Psoas muscle (tissue), 8 donors: Measurements from ENCODE around the gene CLCN2. TPM values are rescaled to one million over a fixed set of nuclear protein-coding genes. Genes with fewer than 3 reads are reported as not detected.

Experiments
- ATAC-seq, 4 donors: fragments of 200-7000 bp; cut with Tn5 transposase; one replicate each; pipeline ENCODE4 v1.9.1; 2020; ENCODE audit warnings: moderate library complexity in 3 of 4, mild to moderate bottlenecking in 2 of 4
- DNase-seq, 2 donors: peaks; one replicate each; pipeline ENCODE4 v3.0.0-alpha.2; 2020
- H3K27ac ChIP-seq: fragments of 200-600 bp; one replicate; pipeline ENCODE4 v1.8.0; 2022
- H3K27me3 ChIP-seq, 3 donors: fragments of 200-600 bp in 1 of 3; one replicate each; pipeline versions ENCODE4 v1.6.1 to v1.8.0; 2013 to 2022; ENCODE audit warnings: low read length in 2 of 3, mild to moderate bottlenecking in 2 of 3, moderate library complexity in 1 of 3; ENCODE audit not compliant: insufficient read depth in 3 of 3
- H3K36me3 ChIP-seq, 2 donors: fragments of 200-600 bp in 1 of 2; one replicate each; pipeline versions ENCODE4 v1.6.1 to v1.8.0; 2013 to 2022; ENCODE audit warnings: low read depth in 1 of 2, mild to moderate bottlenecking in 1 of 2, moderate library complexity in 1 of 2; ENCODE audit not compliant: insufficient read depth in 1 of 2
- H3K4me1 ChIP-seq: fragments of 200-600 bp; one replicate; pipeline ENCODE4 v1.8.0; 2022
- H3K4me3 ChIP-seq: fragments of 200-600 bp; one replicate; pipeline ENCODE4 v1.8.0; 2022; ENCODE audit warnings: mild to moderate bottlenecking
- H3K9me3 ChIP-seq: fragments of 200-600 bp; one replicate; pipeline ENCODE4 v1.8.0; 2022
- CTCF ChIP-seq: fragments of 200-600 bp; IDR thresholded peaks from one replicate; pipeline ENCODE4 v1.8.0; 2022; ENCODE audit warnings: antibody characterized with exemption
- WGBS, 3 donors: extraction: QIAGEN DNeasy Blood & Tissue Kit; methylation state at CpG; one replicate each; pipeline versions ENCODE4 v1.1.6 to v1.1.7; 2013; 5-methylcytosine and 5-hydroxymethylcytosine counted together
- intact Hi-C, 2 donors: fragments of 100-400 bp; cut with DNase I; formaldehyde crosslinking; loops; one replicate each; pipeline versions ENCODE4 v1.11.0 to v1.14.2; 2022
- polyA plus RNA-seq, 3 donors: library from polyadenylated mRNA; stranded (reverse); fragments of 200-250 nt; gene quantifications; one replicate each; pipeline ENCODE4 v1.2.3, GENCODE V29; 2013
- total RNA-seq, 4 donors: library from RNA; stranded (reverse); fragmentation: NEBNext Ultra II Directional in 2 of 4; extraction: Animal tissue kit (Norgen Biotek cat#: 25700) in 2 of 4; gene quantifications; one replicate each; pipeline versions ENCODE4 v1.2.1 to v1.2.4, GENCODE V29; 2021 to 2023
- donor health status: healthy with polysubstance abuse.
- donor health status: DM: no; HTN: no; CAD: no; lungs with moderate emphysema.
- donor health status: Bipolar disorder and iron deficiency.
- donor health status: healthy.
- donor health status: DM: yes; HTN: yes; CAD: no.
- donor health status: DM: no; HTN: no; CAD: no.
- donor health status: DM: no; HTN: no; CAD: no.
- donor health status: DM: yes; HTN: yes; CAD: no.

Gene CLCN2
- total and polyA plus RNA-seq, 7 donors: 0.64 to 2.8 (median 1.6) TPM

- TF ChIP-seq CTCF: peak; percentile 37
- intact Hi-C loops: no loop called here
- DNase-seq (no peak), ATAC-seq (peak; percentile 13 to 59 (median 36))
- WGBS, 3 donors: 21 to 73% (median 31%) methylated on average over 1 of the region's 1 CpG
- Histone ChIP-seq H3K27ac (no peak overlapping the region), H3K9me3 (no peaks in the 10 kb centered on the region), H3K36me3 (peaks cover 36 to 94% of the 10 kb centered on the region in 2 donors), H3K27me3 (no peaks in the 10 kb centered on the region), H3K4me1 (peaks cover 12% of the 10 kb centered on the region), H3K4me3 (no peak overlapping the region)
Measured at GRCh38 chr3:184305577-184305976, 55.8 kb downstream of the CLCN2 start.

DNA sequence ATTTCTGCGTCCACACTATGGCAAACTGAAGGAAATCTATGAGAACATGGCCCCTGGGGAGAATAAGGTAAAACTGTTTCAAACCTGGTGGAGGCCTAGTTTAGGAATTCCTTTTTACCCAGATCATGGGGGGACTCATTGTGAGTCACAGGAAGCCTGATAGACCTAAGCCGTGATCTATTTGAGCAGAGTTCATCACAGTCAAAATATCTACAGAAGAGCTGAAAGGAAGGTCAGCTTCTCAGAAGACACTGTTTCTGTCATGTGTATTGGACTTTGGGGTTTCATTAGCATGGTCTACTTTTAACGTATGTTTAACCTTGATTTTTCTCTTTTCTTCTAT, 61.1 kb downstream of the CLCN2 start:
- 75 to 80% (median 76%) methylated on average over 3 of the region's 3 CpGs for WGBS, 3 donors
- DNase-seq (no peak), ATAC-seq (no peak)
- intact Hi-C loops: loop anchor here in 1 of 2 donors (5.0 kb wide), 1 partner anchor 42 kb away; no protein-coding TSS in a partner anchor
- Histone ChIP-seq H3K9me3 (no peaks in the 10 kb centered on the region), H3K36me3 (peaks cover 27 to 56% of the 10 kb centered on the region in 2 donors), H3K27me3 (no peaks in the 10 kb centered on the region), H3K4me1 (peaks cover 25% of the 10 kb centered on the region), H3K4me3 (peak overlapping the region; percentile 97), H3K27ac (peak overlapping the region; percentile 84)
- no peak for TF ChIP-seq CTCF

DNA sequence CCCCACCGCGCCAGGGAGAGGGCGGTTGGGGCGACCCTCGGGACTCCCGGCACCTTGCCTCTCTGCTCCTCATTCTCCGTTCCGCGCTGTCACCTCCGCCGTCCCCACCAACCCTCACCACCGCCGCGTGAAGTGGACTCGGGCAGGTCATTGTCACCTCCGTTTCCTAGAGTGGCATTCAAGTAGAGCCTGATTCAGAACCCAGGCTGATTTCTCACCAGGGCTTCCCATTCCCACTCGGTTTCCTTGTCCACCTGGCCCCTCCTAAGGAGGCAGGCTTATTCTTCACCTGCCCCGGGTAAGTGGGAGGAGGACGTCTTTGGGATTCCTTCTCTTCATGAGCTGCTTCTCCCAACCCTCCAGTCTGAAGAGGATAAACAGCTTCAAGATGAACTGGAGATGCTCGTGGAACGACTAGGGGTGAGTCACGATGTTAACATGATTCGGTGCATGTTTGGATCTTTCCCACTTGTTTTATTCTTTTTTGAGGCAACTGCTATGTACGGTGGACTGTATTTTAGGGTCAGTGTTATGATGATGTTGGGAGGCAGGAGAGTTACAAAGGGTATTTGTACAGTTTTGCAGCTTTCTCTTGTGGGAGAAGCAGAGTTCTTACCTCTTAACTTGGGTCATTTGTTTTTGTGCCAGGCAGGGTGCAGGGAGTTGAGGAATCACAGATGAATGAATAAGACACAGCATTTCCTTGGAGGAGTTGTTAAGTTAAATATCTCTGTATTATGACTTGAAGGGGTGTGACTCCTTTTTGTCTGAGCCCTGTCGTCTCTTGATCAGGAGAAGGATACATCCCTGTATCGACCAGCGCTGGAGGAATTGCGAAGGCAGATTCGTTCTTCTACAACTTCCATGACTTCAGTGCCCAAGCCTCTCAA, 61.7 kb downstream of the CLCN2 start:
- peak in 2 of 4 donors; percentile 0 to 21 for ATAC-seq
- Histone ChIP-seq H3K27ac (peak overlapping the region; percentile 84), H3K27me3 (no peaks in the 10 kb centered on the region), H3K4me3 (peak overlapping the region; percentile 97), H3K4me1 (peaks cover 25% of the 10 kb centered on the region), H3K36me3 (peaks cover 23 to 50% of the 10 kb centered on the region in 2 donors), H3K9me3 (no peaks in the 10 kb centered on the region)
- WGBS, 3 donors: 15 to 20% (median 15%) methylated on average over 23 to 29 of the region's 29 CpGs
- intact Hi-C loops: loop anchor here in 1 of 2 donors (5.0 kb wide), 2 partner anchors 43 to 162 kb away; partner anchors contain the start of gene EIF2B5
- TF ChIP-seq CTCF: no peak
- DNase-seq: peak in 1 of 2 donors; percentile 23

DNA sequence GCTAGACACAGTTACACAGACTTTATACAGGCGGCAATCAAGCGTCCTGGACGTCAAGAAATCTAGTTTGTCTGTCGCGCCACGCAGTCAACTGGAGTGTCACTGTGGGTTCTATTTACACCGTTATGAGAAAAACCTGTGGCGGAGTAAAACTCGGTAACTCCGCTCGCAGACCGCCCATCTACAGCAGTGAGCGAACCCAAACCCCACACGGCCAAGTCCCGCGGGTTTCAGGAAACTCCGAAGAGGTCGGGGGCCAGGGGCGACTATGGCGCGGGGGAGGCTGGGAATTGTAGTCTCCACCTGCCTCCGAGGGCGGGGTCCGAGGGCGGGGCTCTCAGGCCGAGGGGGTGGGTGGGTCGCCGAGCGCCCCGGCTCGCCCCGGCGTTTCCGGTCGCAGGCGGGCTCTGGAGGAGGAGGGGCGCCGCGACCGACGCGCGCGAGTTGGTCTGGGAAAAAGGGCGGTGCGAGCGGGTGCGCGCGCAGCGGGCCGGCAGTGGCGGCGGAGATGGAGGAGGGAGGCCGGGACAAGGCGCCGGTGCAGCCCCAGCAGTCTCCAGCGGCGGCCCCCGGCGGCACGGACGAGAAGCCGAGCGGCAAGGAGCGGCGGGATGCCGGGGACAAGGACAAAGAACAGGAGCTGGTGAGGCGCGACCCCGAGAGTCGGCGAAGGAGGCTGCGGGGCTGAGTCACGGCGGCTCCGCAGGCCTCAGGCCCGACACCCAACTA, 62.5 kb downstream of the CLCN2 start, which contains the start of gene PSMD2:
Gene PSMD2 (plus strand): TSS at position 483 of the 729 bp plus-strand sequence. CDS start 26 bp downstream, at position 509.
- intact Hi-C loops: loop anchor here in 1 of 2 donors (5.0 kb wide), 1 partner anchor 162 kb away; the partner anchor contains the start of gene EIF2B5
- Histone ChIP-seq H3K4me3 (peak within 1 kb of the TSS; percentile 97), H3K27me3 (no peaks in the 10 kb centered on the region), H3K4me1 (peaks cover 25% of the 10 kb centered on the region), H3K36me3 (peaks cover 21 to 42% of the 10 kb centered on the region in 2 donors), H3K9me3 (no peaks in the 10 kb centered on the region), H3K27ac (peak within 1 kb of the TSS; percentile 84)
- 0 to 1% (median 0%) methylated on average over 55 to 78 of the region's 78 CpGs for WGBS, 3 donors
- TF ChIP-seq CTCF: no peak
- ATAC-seq (peak; percentile 98 to 99 (median 99)), DNase-seq (peak; percentile 98 to 99)
